Retina (tissue), 1 donor: Measurements from ENCODE around the gene PRR12.

Source experiments
- DNase-seq: peaks from one replicate; pipeline ENCODE4 v3.0.0-alpha.2; 2016

Gene PRR12

GRCh38 chr19:49651029-49651819 is 60.2 kb downstream of the PRR12 start:
- DNase-seq = no peak

- DNase-seq = no peak
Measured at GRCh38 chr19:49651820-49652550, 61.0 kb downstream of the PRR12 start.

- no peak for DNase-seq
Measured at GRCh38 chr19:49652551-49653465, 61.8 kb downstream of the PRR12 start.

GRCh38 chr19:49653466-49653806 is 62.5 kb downstream of the PRR12 start:
- no peak for DNase-seq

GRCh38 chr19:49654581-49654980 is 63.6 kb downstream of the PRR12 start:
- DNase-seq = no peak

GRCh38 chr19:49655570-49656455 is 64.8 kb downstream of the PRR12 start:
- DNase-seq = no peak

- DNase-seq = no peak
Measured at GRCh38 chr19:49656456-49657109, 65.6 kb downstream of the PRR12 start.

- DNase-seq = no peak
Measured at GRCh38 chr19:49657493-49658138, 66.6 kb downstream of the PRR12 start.

- DNase-seq = no peak
Measured at GRCh38 chr19:49658139-49658517, 67.1 kb downstream of the PRR12 start.

- no peak for DNase-seq
Measured at GRCh38 chr19:49658566-49659442, 67.8 kb downstream of the PRR12 start.

GRCh38 chr19:49660338-49660961 is 69.5 kb downstream of the PRR12 start:
- DNase-seq = no peak

GRCh38 chr19:49662011-49662410 is 71.0 kb downstream of the PRR12 start:
- no peak for DNase-seq

- DNase-seq = no peak
Measured at GRCh38 chr19:49663224-49663623, 72.2 kb downstream of the PRR12 start.

- DNase-seq = peak; percentile 85
Measured at GRCh38 chr19:49664171-49665035, 73.4 kb downstream of the PRR12 start.

GRCh38 chr19:49665036-49665350 is 74.0 kb downstream of the PRR12 start:
- no peak for DNase-seq

- peak; percentile 93 for DNase-seq
Measured at GRCh38 chr19:49665351-49666119, 74.6 kb downstream of the PRR12 start, which contains the start of the genes BCL2L12 and IRF3. Gene BCL2L12 (plus strand): TSS chr19:49665933. CDS start chr19:49666693, 760 bp downstream. Gene IRF3 (minus strand): TSS chr19:49665857. CDS start chr19:49664838, 1,019 bp downstream.

- no peak for DNase-seq
Measured at GRCh38 chr19:49666120-49666444, 75.1 kb downstream of the PRR12 start.

- DNase-seq = no peak
Measured at GRCh38 chr19:49667473-49667872, 76.5 kb downstream of the PRR12 start.
